HL-60/S4 treated with retinoic acid at 250 ng/mL for 4 days and 3 days (cell line): Measurements from ENCODE around the gene PCP4.

Experiments used
- in situ Hi-C: fragments of 300-500 bp; cut with MboI; formaldehyde crosslinking; loops from 2 replicates; pipeline ENCODE4 v1.7.0; 2022; ENCODE audit warnings: low sequenced_read_pairs

Gene PCP4

GRCh38 chr21:39915881-39916280 is 48.6 kb downstream of the PCP4 start:
- in situ Hi-C loops = no loop called here

GRCh38 chr21:39918558-39918957 is 51.3 kb downstream of the PCP4 start:
- in situ Hi-C loops = no loop called here

- in situ Hi-C loops = no loop called here
Observed at GRCh38 chr21:39923476-39923875, 56.2 kb downstream of the PCP4 start.

- in situ Hi-C loops = no loop called here
Observed at GRCh38 chr21:39924577-39925308, 57.5 kb downstream of the PCP4 start.

- in situ Hi-C loops = no loop called here
Observed at GRCh38 chr21:39927304-39927886, 60.2 kb downstream of the PCP4 start.

GRCh38 chr21:39932335-39932734 is 65.1 kb downstream of the PCP4 start:
- in situ Hi-C loops = no loop called here

GRCh38 chr21:39934895-39935294 is 67.7 kb downstream of the PCP4 start:
- in situ Hi-C loops = no loop called here

- in situ Hi-C loops = no loop called here
Observed at GRCh38 chr21:39935716-39936115, 68.5 kb downstream of the PCP4 start.

GRCh38 chr21:39938086-39938625 is 70.9 kb downstream of the PCP4 start:
- in situ Hi-C loops = no loop called here

GRCh38 chr21:39946199-39946598 is 79.0 kb downstream of the PCP4 start:
- in situ Hi-C loops = no loop called here

GRCh38 chr21:39947031-39947430 is 79.8 kb downstream of the PCP4 start:
- in situ Hi-C loops = no loop called here

GRCh38 chr21:39951183-39952101 is 84.2 kb downstream of the PCP4 start:
- in situ Hi-C loops = no loop called here

GRCh38 chr21:39952265-39952664 is 85.0 kb downstream of the PCP4 start:
- in situ Hi-C loops = no loop called here

- in situ Hi-C loops = no loop called here
Observed at GRCh38 chr21:39954570-39954969, 87.3 kb downstream of the PCP4 start.

GRCh38 chr21:39955326-39955725 is 88.1 kb downstream of the PCP4 start:
- in situ Hi-C loops = no loop called here

- in situ Hi-C loops = no loop called here
Observed at GRCh38 chr21:39956586-39956985, 89.3 kb downstream of the PCP4 start.

- in situ Hi-C loops = no loop called here
Observed at GRCh38 chr21:39958731-39959130, 91.5 kb downstream of the PCP4 start.

- in situ Hi-C loops = no loop called here
Observed at GRCh38 chr21:39961251-39961650, 94.0 kb downstream of the PCP4 start.

GRCh38 chr21:39965026-39965425 is 97.8 kb downstream of the PCP4 start:
- in situ Hi-C loops = no loop called here

- in situ Hi-C loops = no loop called here
Observed at GRCh38 chr21:39966786-39967185, 99.5 kb downstream of the PCP4 start.

- in situ Hi-C loops = no loop called here
Observed at GRCh38 chr21:39968010-39968409, 100.8 kb downstream of the PCP4 start.
